Sciatic nerve (tissue), 2 donors: ENCODE data around the gene IFI6. TPM values are rescaled to one million over a fixed set of nuclear protein-coding genes. Genes with fewer than 3 reads are reported as not detected.
"Not testable (repeated sequence)": the region's sequence is repeated elsewhere in the genome, so short reads cannot be mapped to it uniquely, and the experiment has no call there.

Source experiments
- ATAC-seq: fragments of 200-7000 bp; cut with Tn5 transposase; one replicate; pipeline ENCODE4 v1.9.1; 2020; ENCODE audit warnings: mild to moderate bottlenecking, moderate library complexity
- DNase-seq: peaks from one replicate; pipeline ENCODE4 v3.0.0-alpha.2; 2020; ENCODE audit warnings: low spot score
- intact Hi-C: fragments of 100-400 bp; cut with DNase I; formaldehyde crosslinking; loops from one replicate; pipeline ENCODE4 v1.14.2; 2022
- total RNA-seq: library from RNA; stranded (reverse); fragmentation: NEBNext Ultra II Directional; extraction: Animal tissue kit (Norgen Biotek cat#: 25700); gene quantifications from one replicate; pipeline ENCODE4 v1.2.1, GENCODE V29; 2021
- donor health status: DM: no; HTN: no; CAD: no.
- donor health status: DM: no; HTN: no; CAD: no.

The IFI6 gene
- total RNA-seq, 1 donor from 2014 or later, result 45.9 TPM

DNA sequence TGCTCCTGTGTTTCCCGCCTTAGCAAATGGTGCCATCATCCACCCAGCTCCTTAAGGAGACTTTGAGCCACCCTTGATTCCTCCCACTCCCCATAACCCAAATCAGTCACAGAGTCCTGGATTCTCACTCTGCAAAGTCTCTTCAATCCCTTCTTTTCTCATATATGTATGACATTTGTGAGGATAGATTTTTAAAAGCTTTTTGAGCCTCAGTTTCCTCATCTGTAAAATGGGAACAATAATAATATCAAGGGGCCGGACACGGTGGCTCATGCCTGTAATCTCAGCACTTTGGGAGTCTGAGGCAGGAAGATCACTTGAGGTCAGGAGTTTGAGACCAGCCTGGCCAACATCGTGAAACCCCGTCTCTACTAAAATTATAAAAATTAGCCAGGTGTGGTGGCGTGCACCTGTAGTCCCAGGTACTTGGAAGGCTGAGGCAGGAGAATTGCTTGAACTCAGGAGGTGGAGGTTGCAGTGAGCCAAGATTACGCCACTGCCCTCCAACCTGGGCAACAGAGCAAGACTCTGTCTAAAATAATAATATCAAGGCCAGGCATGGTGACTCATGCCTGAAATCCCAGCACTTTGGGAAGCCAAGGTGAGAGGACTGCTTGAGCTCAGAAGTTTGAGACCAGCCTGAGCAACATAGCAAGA, 52.1 kb downstream of the IFI6 start:
- DNase-seq, ATAC-seq, intact Hi-C loops: not testable (repeated sequence)

DNA sequence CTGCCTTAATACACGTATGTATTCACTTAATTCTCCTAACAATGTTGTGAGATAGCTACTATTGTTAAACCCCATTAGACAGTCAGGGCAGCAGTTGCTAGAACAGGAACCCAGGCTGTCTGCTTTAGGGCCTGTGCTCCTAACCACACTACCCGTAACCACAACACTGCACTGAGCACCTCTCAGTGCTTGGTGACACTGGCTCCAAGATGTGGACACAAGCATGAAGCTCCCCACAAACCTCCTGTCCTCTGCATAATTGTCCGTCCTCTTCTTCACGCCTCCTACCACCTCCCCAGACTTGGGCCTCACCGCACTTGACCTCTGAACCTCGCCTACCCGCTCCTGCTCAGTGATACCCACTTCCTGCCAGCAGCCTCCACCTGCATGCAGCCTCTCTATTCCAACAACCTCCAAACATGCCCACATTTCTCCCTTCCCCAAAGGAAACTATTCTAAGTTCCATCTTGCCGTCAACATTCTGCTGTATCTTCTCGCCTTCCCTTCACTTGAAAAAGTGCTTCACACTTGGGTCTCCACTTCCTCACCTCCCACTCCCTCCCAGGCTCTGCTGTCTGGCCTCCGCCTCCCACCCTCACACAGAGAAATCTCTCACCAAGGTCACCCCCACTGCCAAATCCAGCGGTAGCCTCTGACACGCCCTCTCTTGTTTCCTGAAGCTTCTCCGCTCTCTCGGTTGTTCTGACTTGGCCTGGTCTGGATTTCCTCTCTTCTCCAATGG, 53.5 kb downstream of the IFI6 start:
- ATAC-seq, result no peak
- intact Hi-C loops, result no loop called here
- DNase-seq, result no peak

- intact Hi-C loops, result no loop called here
- ATAC-seq (no peak), DNase-seq (no peak)
Observed at GRCh38 chr1:27617420-27617819, 54.6 kb downstream of the IFI6 start.

DNA sequence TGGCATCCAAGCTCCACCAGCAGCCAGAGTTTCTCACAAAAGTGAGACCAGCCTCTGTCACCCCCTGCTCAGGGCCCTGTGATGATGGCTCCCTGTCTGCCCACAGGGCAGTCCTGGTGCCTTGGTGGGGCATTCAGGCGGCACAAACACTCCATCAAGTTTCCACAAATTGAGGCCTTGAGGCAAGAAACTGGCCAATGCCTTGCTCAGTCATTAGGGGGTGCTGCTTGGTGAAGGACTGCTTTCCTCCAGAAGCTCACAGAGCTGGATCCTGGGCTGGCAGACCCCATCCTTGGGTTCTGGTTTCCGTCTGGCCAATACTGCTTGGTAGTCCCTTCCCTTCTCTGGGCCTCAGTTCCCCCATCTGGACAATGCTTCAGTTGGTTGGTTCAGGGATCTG, 55.6 kb downstream of the IFI6 start:
- ATAC-seq, result no peak
- no peak for DNase-seq
- intact Hi-C loops, result no loop called here

Other genes with a start within 250 kb of the IFI6 start
- 183 TPM for gene WASF2, start 182.0 kb downstream of the IFI6 start, total RNA-seq
- gene AHDC1, start 68.0 kb downstream of the IFI6 start, total RNA-seq, result 61.9 TPM
- gene FGR, start 37.0 kb downstream of the IFI6 start, total RNA-seq, result 15.3 TPM
- 18.3 TPM for gene FAM76A, start 53.8 kb upstream of the IFI6 start, total RNA-seq
- 72.2 TPM for gene STX12, start 101.0 kb upstream of the IFI6 start, total RNA-seq
- gene PPP1R8, start 158.6 kb upstream of the IFI6 start, total RNA-seq, result 32.5 TPM
- 25.7 TPM for gene THEMIS2, start 200.4 kb upstream of the IFI6 start, total RNA-seq
- 19.8 TPM for gene RPA2, start 242.4 kb upstream of the IFI6 start, total RNA-seq